HS-27A (cell line): ENCODE results near the gene C19orf85.
"Not testable (repeated sequence)": the region's sequence is repeated elsewhere in the genome, so short reads cannot be mapped to it uniquely, and the experiment has no call there.

ENCODE experiments used
- DNase-seq: peaks from one replicate; pipeline ENCODE4 v3.0.0-alpha.2; 2012; ENCODE audit warnings: low read depth, missing footprints

The C19orf85 gene

GRCh38 chr19:55457683-55458457 is 6.7 kb downstream of the C19orf85 start:
- no peak for DNase-seq

GRCh38 chr19:55456347-55456746 is 8.2 kb downstream of the C19orf85 start:
- DNase-seq: no peak

DNA sequence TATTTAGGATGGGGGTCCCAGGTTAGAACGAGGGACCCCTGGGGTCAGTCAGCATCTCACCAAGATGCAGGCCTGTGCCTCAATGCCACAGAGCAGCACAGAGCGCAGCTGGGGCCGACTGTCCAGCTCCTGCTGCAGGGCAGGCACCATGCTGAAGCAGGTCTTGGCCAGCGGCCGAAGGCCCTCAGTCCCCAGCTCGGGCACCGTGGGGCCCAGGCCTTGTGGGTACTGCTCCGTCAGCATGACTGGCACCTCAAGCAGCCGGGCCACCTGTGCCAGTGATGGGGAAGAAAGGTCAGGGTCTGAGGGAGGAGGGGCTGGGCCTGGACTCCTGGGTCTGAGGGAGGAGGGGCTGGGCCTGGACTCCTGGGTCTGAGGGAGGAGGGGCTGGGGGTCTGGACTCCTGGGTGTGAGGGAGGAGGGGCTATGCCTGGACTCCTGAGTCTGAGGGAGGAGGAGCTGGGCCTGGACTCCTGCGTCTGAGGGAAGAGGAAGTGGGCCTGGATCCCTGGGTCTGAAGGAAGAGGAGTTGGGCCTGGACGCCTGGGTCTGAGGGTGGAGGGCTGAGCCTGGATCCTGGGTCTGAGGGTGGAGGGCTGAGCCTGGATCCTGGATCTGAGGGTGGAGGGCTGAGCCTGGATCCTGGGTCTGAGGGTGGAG is 8.8 kb downstream of the C19orf85 start:
- DNase-seq: no peak

DNA sequence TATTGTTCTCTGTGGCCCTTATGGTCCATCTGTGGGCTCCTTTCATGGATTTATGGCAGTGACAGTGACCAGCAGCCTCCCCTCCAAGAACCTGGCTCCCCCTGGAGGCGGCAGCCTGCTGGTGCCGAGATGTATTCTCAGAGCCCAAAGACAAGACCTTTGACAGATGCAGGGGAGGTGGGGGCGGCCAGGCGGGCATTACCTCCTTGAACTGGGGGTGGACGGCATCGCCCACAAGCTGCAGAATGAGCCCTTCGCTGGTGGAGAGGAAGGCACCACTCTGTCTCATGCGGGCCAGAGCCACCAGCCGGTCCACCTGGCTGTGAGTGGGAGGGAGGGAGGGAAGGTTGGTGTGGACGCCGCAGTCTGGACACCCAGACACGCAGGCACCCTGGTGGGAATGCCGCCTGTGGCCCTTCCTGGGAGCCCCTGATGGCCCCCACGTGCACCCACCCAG is 9.7 kb downstream of the C19orf85 start:
- no peak for DNase-seq

DNA sequence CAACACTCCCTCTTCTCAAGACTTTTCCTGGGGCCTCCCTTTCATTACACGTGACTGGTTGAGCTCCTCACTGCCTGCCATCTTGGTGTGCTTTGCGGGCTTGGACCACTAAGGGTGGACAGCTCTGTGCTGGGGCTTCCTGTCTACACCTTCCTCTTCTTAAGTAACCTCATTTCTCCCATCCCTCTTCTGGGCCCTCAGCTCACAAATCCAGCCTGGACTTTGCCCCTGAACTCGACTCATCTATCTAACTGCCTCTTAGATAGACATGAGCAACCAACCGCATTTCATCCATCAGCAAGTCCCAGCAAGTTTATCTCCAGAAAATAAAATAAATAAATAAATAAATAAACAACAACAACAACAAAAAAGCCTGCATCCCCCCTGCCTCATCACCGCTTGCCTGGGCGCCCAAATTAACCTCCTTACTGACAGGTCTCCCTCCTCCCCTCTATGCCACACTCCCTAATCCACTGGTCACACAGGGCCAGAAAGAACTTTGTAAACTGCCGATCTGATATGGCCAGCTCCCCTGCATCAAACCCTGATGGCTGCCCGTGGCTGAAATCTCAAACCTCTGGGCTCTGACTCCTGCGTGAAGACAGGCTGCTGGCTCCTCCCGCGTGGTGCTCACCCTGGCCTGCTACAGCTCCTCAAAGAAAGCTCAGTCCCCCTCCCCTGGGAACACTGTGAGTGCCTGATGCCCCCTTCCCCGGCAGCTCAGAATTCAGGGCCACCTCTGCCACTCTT is 10.9 kb downstream of the C19orf85 start:
- DNase-seq: no peak

GRCh38 chr19:55452749-55453346 is 11.7 kb downstream of the C19orf85 start:
- DNase-seq: no peak

DNA sequence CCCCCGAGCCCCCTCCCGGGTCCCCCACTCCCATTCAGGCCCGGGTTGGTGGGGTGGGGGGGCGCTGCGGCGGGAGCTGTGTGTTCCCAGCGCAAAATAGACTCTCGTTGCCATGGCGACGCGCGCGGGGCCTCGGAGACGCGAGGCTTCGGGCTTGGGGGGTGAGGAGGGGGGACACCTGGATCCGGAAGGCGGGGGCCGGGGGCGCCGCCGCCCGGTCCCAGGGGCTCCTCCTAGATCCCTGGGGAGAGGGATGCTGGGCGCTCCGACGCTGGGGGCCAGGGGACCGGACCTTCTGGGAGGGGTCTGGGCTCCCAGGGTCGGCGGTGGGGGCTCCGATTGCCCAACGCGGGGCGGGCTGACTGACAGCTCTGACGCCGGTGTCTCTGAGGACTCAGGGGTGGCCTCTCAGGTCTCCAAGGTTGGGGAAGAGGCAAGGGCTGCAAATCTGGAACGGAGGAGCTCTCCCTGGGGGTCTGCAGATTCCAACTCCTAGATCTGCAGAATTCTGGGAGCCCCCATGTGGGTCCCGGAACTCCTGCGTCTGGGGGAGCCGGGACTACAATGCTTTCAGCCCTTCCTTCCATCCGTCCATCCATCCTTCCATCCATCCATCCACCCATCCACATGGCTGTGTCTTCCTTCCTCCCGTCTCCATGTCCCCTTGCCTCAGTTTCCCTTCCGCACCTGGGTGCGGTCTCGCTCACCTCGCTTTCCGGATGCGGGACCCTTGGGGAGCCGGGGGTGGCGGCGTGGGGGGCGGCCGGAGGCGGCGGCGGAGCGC is 12.4 kb downstream of the C19orf85 start:
- DNase-seq: no peak

DNA sequence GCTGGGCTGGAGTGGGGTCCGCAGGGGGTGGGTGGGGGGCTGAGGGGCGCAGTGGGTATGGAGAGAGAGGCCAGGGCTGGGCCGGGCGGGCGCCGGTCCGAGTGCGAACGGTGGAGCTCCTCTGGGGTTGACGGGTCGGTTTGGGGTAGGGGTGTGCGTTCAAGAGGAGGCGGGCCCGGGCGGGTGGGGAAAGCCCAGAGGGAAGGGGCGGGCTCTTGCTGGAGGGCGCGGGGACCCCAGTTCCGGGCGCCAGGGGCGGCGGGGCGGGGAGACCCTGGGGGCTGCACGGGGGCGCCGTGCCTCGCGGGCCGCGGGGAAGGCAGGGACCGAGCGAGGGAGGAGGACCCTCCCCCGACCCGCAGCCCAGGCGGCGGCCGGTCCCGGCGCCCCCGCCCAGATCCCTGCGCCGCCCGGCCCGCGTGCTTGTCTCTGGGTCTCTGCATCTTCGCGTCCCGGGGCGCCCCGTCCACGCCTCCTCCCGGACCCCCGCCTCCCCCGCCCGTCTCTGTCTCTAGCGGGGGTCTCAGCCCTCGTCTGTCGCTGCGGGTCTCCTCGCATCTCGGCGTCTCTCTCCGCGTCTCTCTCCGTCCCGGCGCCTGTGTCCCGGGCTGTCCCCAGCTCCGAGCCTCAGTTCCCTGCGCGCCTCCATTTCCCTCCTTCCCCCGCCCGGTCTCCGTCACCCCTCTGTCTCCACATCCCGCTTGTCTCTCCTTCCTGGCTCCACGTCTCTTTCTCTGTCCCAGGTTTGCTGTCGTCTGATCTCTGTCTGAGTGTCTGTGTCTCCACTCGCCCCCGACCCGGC is 13.2 kb downstream of the C19orf85 start:
- no peak for DNase-seq

DNA sequence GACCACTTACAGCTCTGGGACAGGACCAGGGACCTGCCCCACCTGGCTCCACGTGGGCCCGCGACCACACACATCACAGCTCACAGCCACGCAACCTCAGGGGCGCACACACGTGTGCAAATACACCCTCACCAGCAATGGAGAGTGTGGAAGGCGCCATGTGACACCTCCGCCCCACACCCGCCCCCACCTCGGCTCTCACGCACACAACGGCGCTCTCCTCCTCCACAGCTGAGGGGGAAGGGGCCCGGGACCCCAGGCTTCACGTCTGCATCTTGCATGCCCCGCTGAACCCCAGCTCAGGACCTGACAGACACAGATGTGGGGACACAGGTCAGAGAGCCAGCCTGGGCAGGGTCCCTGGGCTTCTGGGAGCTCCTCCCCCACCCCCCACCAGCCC is 15.1 kb downstream of the C19orf85 start:
- DNase-seq: no peak

- not testable (repeated sequence) for DNase-seq
Observed at GRCh38 chr19:55448175-55448490, 16.4 kb downstream of the C19orf85 start.

DNA sequence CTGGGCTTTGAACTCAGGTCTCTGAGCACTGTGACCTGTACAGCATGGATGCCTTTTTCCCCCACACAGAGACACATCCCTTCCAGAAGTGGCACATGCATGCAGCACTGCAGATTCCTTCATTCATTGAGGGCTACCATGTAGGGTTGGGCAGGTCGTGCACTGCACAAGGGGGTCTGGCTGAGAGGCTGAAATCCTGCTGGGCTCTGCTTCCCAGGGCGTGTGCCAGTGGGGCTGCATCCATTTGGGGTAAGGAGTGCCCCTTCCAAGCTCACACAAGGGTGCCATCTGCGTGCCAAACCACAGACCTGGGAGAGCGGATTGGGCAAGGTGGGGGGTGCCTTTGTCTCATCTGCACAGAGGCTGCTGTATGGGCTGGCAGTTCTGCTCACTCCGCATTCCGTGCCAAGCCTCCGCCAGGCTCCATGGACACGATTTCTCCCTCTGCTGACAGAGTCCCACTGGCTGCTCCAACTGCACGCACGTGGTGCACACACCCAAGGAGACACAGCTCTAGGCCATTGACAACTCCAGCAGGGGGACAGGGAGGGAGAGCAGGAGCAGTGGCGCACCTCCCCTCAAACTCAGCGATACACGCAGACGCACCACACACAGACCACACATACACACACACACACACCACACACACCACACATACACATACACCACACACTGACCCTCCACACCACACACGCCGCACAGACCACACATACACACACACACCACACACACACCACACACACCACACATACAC is 17.0 kb downstream of the C19orf85 start:
- DNase-seq: no peak

GRCh38 chr19:55446060-55446459 is 18.5 kb downstream of the C19orf85 start:
- DNase-seq: no peak

DNA sequence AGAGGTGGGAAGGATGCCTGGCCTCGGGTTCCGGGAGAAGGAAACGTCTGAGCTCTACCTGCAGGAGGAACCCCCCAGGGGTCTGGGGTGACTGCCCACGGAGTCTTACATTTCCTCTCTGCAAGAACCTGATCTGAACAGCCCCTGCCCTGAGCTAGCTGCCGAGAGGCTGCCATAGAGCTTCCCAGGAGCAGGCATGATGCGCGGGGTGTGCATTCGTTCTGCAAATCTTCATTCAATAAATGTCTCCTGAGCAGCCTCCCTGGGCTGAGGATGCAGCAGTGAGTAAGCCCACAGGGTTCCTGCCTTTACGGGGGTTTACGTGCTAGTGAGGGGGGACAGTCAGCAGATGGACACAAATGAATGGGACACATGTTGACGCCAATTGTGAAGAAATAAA is 19.9 kb downstream of the C19orf85 start:
- DNase-seq: no peak

DNA sequence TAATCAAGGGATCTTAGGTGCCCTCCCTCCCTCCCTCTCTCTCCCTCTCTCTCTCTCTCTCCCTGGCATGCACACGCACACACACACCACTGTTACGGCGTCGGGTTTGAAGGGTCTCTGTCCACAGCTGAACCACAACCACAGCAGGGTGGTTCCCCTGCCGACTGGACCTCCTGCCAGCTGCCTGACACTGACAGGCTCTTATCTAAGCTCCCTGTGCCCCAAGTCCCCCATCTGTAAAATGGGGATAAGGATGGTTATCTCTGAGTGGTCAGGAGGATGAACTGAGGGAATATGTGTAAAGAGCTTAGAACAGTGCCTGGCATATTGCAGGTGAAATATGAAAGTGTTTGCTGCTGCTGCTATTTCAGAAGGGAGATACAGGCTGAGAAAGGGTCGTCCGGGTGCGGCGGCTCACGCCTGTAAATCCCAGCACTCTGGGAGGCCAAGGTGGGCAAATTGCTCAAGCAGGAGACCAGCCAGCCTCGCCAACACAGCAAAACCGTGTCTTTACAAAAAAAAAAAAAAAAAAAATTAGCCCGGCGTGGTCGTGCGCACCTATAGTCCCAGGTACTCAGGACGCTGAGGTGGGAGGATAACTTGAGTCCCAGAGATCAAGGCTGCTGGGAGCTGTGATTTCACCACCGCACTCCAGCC is 20.6 kb downstream of the C19orf85 start:
- DNase-seq: no peak

DNA sequence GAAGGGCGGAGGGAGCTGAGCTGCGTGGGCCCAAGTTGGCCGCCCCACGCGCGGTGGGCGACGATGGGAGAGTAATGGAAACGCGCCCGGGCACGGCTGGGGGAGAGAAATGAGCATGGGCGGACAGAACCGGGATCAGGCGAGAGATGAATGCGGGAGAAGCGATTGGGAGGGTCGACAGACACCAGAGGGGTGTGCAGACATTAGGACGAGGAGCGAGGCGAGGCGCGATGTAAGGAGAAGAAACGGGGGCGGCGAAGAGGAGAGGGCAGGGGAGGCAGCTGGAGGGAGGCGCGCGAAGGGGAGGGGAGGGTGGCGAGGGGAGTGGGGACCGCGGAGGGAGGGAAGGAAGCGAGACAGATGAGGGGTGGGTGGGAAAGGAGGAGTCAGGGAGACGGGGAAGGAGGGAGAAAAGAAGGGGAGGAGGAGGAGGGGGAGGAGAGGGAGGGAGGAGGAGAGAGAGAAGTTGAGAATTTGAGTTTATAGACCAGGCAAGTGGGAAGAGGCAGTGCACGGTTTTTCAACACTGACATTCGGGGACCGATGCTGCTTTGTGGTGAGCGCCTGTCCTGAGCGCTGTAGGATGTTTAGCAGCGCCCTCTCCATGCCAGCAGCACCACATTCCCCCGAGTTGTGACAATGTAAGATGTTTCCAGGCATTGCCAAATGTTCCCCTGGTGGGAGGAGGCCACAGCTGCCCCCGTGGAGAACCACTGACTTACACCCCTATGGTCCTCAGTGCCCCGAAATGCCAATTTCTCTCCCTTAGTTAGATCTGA is 21.3 kb downstream of the C19orf85 start, which contains the start of gene SHISA7:
Gene SHISA7, minus strand, starts transcription at position 256 of the 779 bp plus-strand sequence. CDS start 437 bp downstream, outside the sequence.
- DNase-seq: no peak

- no peak for DNase-seq
Observed at GRCh38 chr19:55442372-55442961, 22.1 kb downstream of the C19orf85 start.

GRCh38 chr19:55441692-55442321 is 22.7 kb downstream of the C19orf85 start:
- DNase-seq: no peak

GRCh38 chr19:55441319-55441691 is 23.2 kb downstream of the C19orf85 start:
- no peak for DNase-seq
